HK-2 (cell line): ENCODE measurements around the gene SZRD1.

Source experiments
- DNase-seq: peaks from one replicate; pipeline ENCODE4 v3.0.0-alpha.2; 2018; ENCODE audit not compliant: unreplicated experiment

The SZRD1 gene

GRCh38 chr1:16394977-16395376, 27.9 kb downstream of the SZRD1 start:
- no peak for DNase-seq

- no peak for DNase-seq
Measured at GRCh38 chr1:16396591-16396990, 29.5 kb downstream of the SZRD1 start.

GRCh38 chr1:16397120-16397519, 30.1 kb downstream of the SZRD1 start:
- DNase-seq, result no peak

GRCh38 chr1:16398371-16398953, 31.4 kb downstream of the SZRD1 start:
- DNase-seq, result no peak

- DNase-seq, result peak; percentile 42
Measured at GRCh38 chr1:16402742-16403141, 35.7 kb downstream of the SZRD1 start.

- no peak for DNase-seq
Measured at GRCh38 chr1:16405441-16405840, 38.4 kb downstream of the SZRD1 start.

- DNase-seq, result no peak
Measured at GRCh38 chr1:16406868-16407267, 39.8 kb downstream of the SZRD1 start.

GRCh38 chr1:16409536-16410152, 42.6 kb downstream of the SZRD1 start:
- DNase-seq, result no peak

GRCh38 chr1:16410803-16411202, 43.8 kb downstream of the SZRD1 start:
- no peak for DNase-seq

- no peak for DNase-seq
Measured at GRCh38 chr1:16413191-16413590, 46.1 kb downstream of the SZRD1 start.

GRCh38 chr1:16418823-16419425, 51.9 kb downstream of the SZRD1 start:
- no peak for DNase-seq

- no peak for DNase-seq
Measured at GRCh38 chr1:16420424-16421118, 53.5 kb downstream of the SZRD1 start.

GRCh38 chr1:16421201-16421600, 54.2 kb downstream of the SZRD1 start:
- no peak for DNase-seq

- DNase-seq, result no peak
Measured at GRCh38 chr1:16422041-16422440, 55.0 kb downstream of the SZRD1 start.

GRCh38 chr1:16425125-16426025, 58.3 kb downstream of the SZRD1 start:
- no peak for DNase-seq

- DNase-seq, result no peak
Measured at GRCh38 chr1:16430606-16431005, 63.6 kb downstream of the SZRD1 start.

- no peak for DNase-seq
Measured at GRCh38 chr1:16433030-16433429, 66.0 kb downstream of the SZRD1 start.

GRCh38 chr1:16434007-16434406, 67.0 kb downstream of the SZRD1 start:
- no peak for DNase-seq

GRCh38 chr1:16434501-16434900, 67.5 kb downstream of the SZRD1 start:
- DNase-seq, result no peak

- DNase-seq, result no peak
Measured at GRCh38 chr1:16436946-16437474, 70.0 kb downstream of the SZRD1 start, which contains the start of gene SPATA21. Gene SPATA21 (minus strand): TSS chr1:16437424. CDS start chr1:16431371, 6,053 bp downstream.

- DNase-seq, result no peak
Measured at GRCh38 chr1:16438516-16438915, 71.5 kb downstream of the SZRD1 start.
